ENCODE measurements around the gene OLFM2. TPM values are rescaled to one million over a fixed set of nuclear protein-coding genes. Genes with fewer than 3 reads are reported as not detected.
A peak's percentile ranks its signal among the peaks of the same experiment; 100 is the strongest.

The OLFM2 gene
- total RNA-seq, 1 experiment from 2014 or later = 75.6 TPM

DNA sequence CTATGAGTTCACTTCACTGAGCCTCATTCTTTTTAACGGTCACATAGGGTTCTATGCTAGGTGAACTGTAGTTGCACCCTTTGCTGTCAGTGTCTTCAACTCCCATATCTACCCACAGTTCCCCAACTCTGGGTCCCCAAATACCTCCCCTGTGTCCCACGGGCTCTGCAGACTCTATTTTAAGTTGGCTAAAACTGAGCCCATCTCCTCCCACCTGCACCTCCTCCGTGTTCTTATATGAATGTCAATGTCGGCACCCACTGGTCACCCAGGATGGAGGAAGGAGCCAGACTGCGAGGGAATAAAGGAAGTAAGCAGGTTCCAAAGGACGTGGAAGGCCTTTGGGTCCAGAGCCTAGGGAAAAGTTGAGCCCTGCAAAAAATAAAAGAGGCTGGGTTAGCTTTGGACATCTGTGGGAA is 102.0 kb downstream of the OLFM2 start:
- no peak overlapping the region for H2BK20ac ChIP-seq (ENCODE audit: low read depth, low read length, poor library complexity, severe bottlenecking)
- H3K56ac ChIP-seq (ENCODE audit: insufficient read length, low read depth, low read length) = no peak overlapping the region
- no peak overlapping the region for H2BK120ac ChIP-seq (ENCODE audit: low read depth, low read length, poor library complexity, severe bottlenecking)
- no peak overlapping the region for H3K23ac ChIP-seq (ENCODE audit: insufficient read length, low read depth, low read length)
- H3T11ph ChIP-seq (ENCODE audit: low read length) = no peak overlapping the region
- H3K27me3 ChIP-seq (ENCODE audit: insufficient read depth, low read length) = no peaks in the 10 kb centered on the region
- Mint-ChIP-seq H3K36me3 (ENCODE audit: insufficient read depth in 1 of 3, low read depth in 3 of 3) (peaks cover 13 to 15% (median 14%) of the 10 kb centered on the region in 3 experiments), H3K27ac (peak overlapping the region; percentile 33 to 68 (median 44); a peak in 3 of 7 replicates), H3K9me3 (no peaks in the 10 kb centered on the region; a peak in 1 of 5 replicates), H3K27me3 (ENCODE audit: low read depth) (no peaks in the 10 kb centered on the region), H3K4me1 (peaks cover 8 to 14% of the 10 kb centered on the region in 2 experiments), H3K4me3 (peak overlapping the region; percentile 79)
- H3K27ac ChIP-seq (ENCODE audit: insufficient read length, low read depth, low read length) = no peak overlapping the region
- H4K91ac ChIP-seq (ENCODE audit: insufficient read length, low read depth, low read length) = no peak overlapping the region
- no peak for TF ChIP-seq CTCF (conservative IDR thresholded peaks at IDR 0.05)
- no peak overlapping the region for H3K18ac ChIP-seq (ENCODE audit: insufficient read length, low read depth, low read length)
- H3K9me3 ChIP-seq (ENCODE audit: control insufficient read depth, low read depth, low read length) = no peaks in the 10 kb centered on the region
- no peak overlapping the region for H3K4ac ChIP-seq (ENCODE audit: low read depth, low read length)
- H2AK5ac ChIP-seq (ENCODE audit: insufficient read length, low read length) = no peak overlapping the region
- no peak for DNase-seq
- H3K9ac ChIP-seq (ENCODE audit: extremely low read depth, insufficient read length, low read length) = no peak overlapping the region
- H2BK12ac ChIP-seq (ENCODE audit: insufficient read length, low read depth, low read length) = no peak overlapping the region
- H3K14ac ChIP-seq (ENCODE audit: insufficient read depth, low read length) = no peak overlapping the region
- no peaks in the 10 kb centered on the region for H3K4me1 ChIP-seq (ENCODE audit: insufficient read depth, low read length)
- no peaks in the 10 kb centered on the region for H4K20me1 ChIP-seq (ENCODE audit: control insufficient read depth, insufficient read depth, insufficient read length)
- WGBS (ENCODE audit: extremely low coverage, insufficient read length, low lambda C conversion rate) = no CpG with 5 or more reads among the region's 6 CpGs
- no peaks in the 10 kb centered on the region for H3K23me2 ChIP-seq (ENCODE audit: insufficient read length, low read depth, low read length, poor library complexity, severe bottlenecking)
- H2AFZ ChIP-seq (ENCODE audit: low read length) = no peak overlapping the region
- no peak overlapping the region for H2BK15ac ChIP-seq (ENCODE audit: low read depth, low read length)
- H4K5ac ChIP-seq (ENCODE audit: insufficient read length, low read depth, low read length) = no peak overlapping the region
- H3K79me1 ChIP-seq (ENCODE audit: insufficient read depth, low read depth, low read length, poor library complexity, severe bottlenecking) = peaks cover 7% of the 10 kb centered on the region
- H4K8ac ChIP-seq (replicated peaks; ENCODE audit: insufficient read length, low read depth, low read length) = no peak overlapping the region
- H3K79me2 ChIP-seq (ENCODE audit: insufficient read depth, low read length) = peaks cover 5% of the 10 kb centered on the region
- no peak overlapping the region for H2BK5ac ChIP-seq (ENCODE audit: insufficient read length, low read length)
- peak overlapping the region; percentile 35 for H3K4me2 ChIP-seq (ENCODE audit: insufficient read depth, insufficient read length, low read length)
